Astrocyte of the spinal cord (primary cell): ENCODE results near the gene MSL3B.

ENCODE experiments used
- DNase-seq: peaks from one replicate; pipeline ENCODE4 v3.0.0; 2011; ENCODE audit warnings: low read depth, low spot score
- H3K4me3 ChIP-seq: 2 replicates; pipeline ENCODE4 v1.5.1; 2011; ENCODE audit warnings: low read depth, mild to moderate bottlenecking, low read length, moderate library complexity
- CTCF ChIP-seq: IDR thresholded peaks from 2 replicates; pipeline ENCODE4 v1.5.1; 2012; ENCODE audit warnings: low read depth, mild to moderate bottlenecking, low read length, inconsistent platforms
- in situ Hi-C: cut with HindIII; loops from 2 replicates; pipeline ENCODE4 v1.10.0; 2017; ENCODE audit warnings: low sequenced_read_pairs

MSL3B gene

GRCh38 chr2:233819884-233820773, 48.1 kb downstream of the MSL3B start:
- no peak for DNase-seq
- in situ Hi-C loops = no loop called here
- no peak for TF ChIP-seq CTCF
- H3K4me3 ChIP-seq = no peak overlapping the region

GRCh38 chr2:233818639-233819621, 49.3 kb downstream of the MSL3B start:
- no peak for TF ChIP-seq CTCF

GRCh38 chr2:233817995-233818638, 50.1 kb downstream of the MSL3B start:
- no peak overlapping the region for H3K4me3 ChIP-seq
- DNase-seq = no peak
- no peak for TF ChIP-seq CTCF
- in situ Hi-C loops = no loop called here

More at GRCh38 chr2:233818639-233819621, 49.3 kb downstream of the MSL3B start:
- no peak for DNase-seq
- in situ Hi-C loops = no loop called here
- H3K4me3 ChIP-seq = no peak overlapping the region

GRCh38 chr2:233817361-233817911, 50.8 kb downstream of the MSL3B start:
- TF ChIP-seq CTCF = no peak
- no peak overlapping the region for H3K4me3 ChIP-seq
- in situ Hi-C loops = no loop called here
- no peak for DNase-seq

GRCh38 chr2:233816771-233817170, 51.4 kb downstream of the MSL3B start:
- no peak for DNase-seq
- no peak for TF ChIP-seq CTCF
- in situ Hi-C loops = no loop called here
- no peak overlapping the region for H3K4me3 ChIP-seq

GRCh38 chr2:233816334-233816733, 51.9 kb downstream of the MSL3B start:
- TF ChIP-seq CTCF = no peak
- in situ Hi-C loops = no loop called here
- no peak overlapping the region for H3K4me3 ChIP-seq
- no peak for DNase-seq
